ENCODE data around the gene STS. TPM values are rescaled to one million over a fixed set of nuclear protein-coding genes. Genes with fewer than 3 reads are reported as not detected.

Gene STS
- total RNA-seq, 6 donors from 2014 or later: 5.2 to 15.1 (median 9.6) TPM

GRCh38 chrX:7112071-7112470 lies 35.4 kb upstream of the STS start:
- DNase-seq (no peak), ATAC-seq (ENCODE audit: low FRiP score in 2 of 2) (no peak)
- H3K9me3 ChIP-seq: no peaks in the 10 kb centered on the region
- H3K4me1 ChIP-seq: peaks cover 0 to 29% (median 18%) of the 10 kb centered on the region in 4 donors
- no peaks in the 10 kb centered on the region for H3K27me3 ChIP-seq
- H3K4me3 ChIP-seq: no peak overlapping the region
- no peaks in the 10 kb centered on the region for H3K36me3 ChIP-seq
- H3K27ac ChIP-seq: no peak overlapping the region
- no peak for TF ChIP-seq EP300 (IDR thresholded peaks at IDR 0.05)
- TF ChIP-seq POLR2AphosphoS5 (IDR thresholded peaks at IDR 0.05): no peak
- no peak for TF ChIP-seq POLR2A (IDR thresholded peaks at IDR 0.05)
- no peak for TF ChIP-seq CTCF (IDR thresholded peaks at IDR 0.05)
- WGBS, 2 donors: 97 to 98% methylated on average over 7 of the region's 7 CpGs

GRCh38 chrX:7115557-7115956 lies 32.0 kb upstream of the STS start:
- DNase-seq (no peak), ATAC-seq (ENCODE audit: low FRiP score in 2 of 2) (no peak)
- no peak overlapping the region for H3K27ac ChIP-seq
- no peaks in the 10 kb centered on the region for H3K9me3 ChIP-seq
- no peak overlapping the region for H3K4me3 ChIP-seq
- peaks cover 0 to 22% (median 9%) of the 10 kb centered on the region in 4 donors for H3K4me1 ChIP-seq
- no peak for TF ChIP-seq CTCF (IDR thresholded peaks at IDR 0.05)
- TF ChIP-seq POLR2A (IDR thresholded peaks at IDR 0.05): no peak
- TF ChIP-seq POLR2AphosphoS5 (IDR thresholded peaks at IDR 0.05): no peak
- no peak for TF ChIP-seq EP300 (IDR thresholded peaks at IDR 0.05)
- WGBS, 2 donors: 82 to 92% methylated on average over 6 of the region's 6 CpGs
- H3K36me3 ChIP-seq: no peaks in the 10 kb centered on the region
- H3K27me3 ChIP-seq: no peaks in the 10 kb centered on the region

GRCh38 chrX:7116081-7116480 lies 31.4 kb upstream of the STS start:
- Histone ChIP-seq H3K9me3 (no peaks in the 10 kb centered on the region), H3K4me3 (no peak overlapping the region), H3K27me3 (no peaks in the 10 kb centered on the region), H3K27ac (no peak overlapping the region), H3K36me3 (no peaks in the 10 kb centered on the region), H3K4me1 (peaks cover 0 to 22% (median 12%) of the 10 kb centered on the region in 4 donors)
- ATAC-seq (ENCODE audit: low FRiP score in 2 of 2) (no peak), DNase-seq (no peak)
- WGBS, 2 donors: 92% methylated on average over 3 of the region's 3 CpGs; no CpG with 5 or more reads in 1 of the 2 donors
- TF ChIP-seq CTCF (IDR thresholded peaks at IDR 0.05): no peak
- no peak for TF ChIP-seq POLR2AphosphoS5 (IDR thresholded peaks at IDR 0.05)
- TF ChIP-seq POLR2A (IDR thresholded peaks at IDR 0.05): no peak
- no peak for TF ChIP-seq EP300 (IDR thresholded peaks at IDR 0.05)

GRCh38 chrX:7117587-7117986 lies 29.9 kb upstream of the STS start:
- no peak for ATAC-seq (ENCODE audit: low FRiP score in 2 of 2)
- peaks cover 0 to 23% (median 14%) of the 10 kb centered on the region in 4 donors for H3K4me1 ChIP-seq
- TF ChIP-seq POLR2A (IDR thresholded peaks at IDR 0.05) (no peak), POLR2AphosphoS5 (IDR thresholded peaks at IDR 0.05) (no peak), EP300 (IDR thresholded peaks at IDR 0.05) (no peak), CTCF (IDR thresholded peaks at IDR 0.05) (no peak)

More at GRCh38 chrX:7117587-7117986, 29.9 kb upstream of the STS start:
- WGBS, 2 donors: 87 to 97% methylated on average over 3 of the region's 3 CpGs
- H3K4me3 ChIP-seq: no peak overlapping the region
- no peak for DNase-seq
- no peak overlapping the region for H3K27ac ChIP-seq
- no peaks in the 10 kb centered on the region for H3K36me3 ChIP-seq
- no peaks in the 10 kb centered on the region for H3K9me3 ChIP-seq
- no peaks in the 10 kb centered on the region for H3K27me3 ChIP-seq

All from upper lobe of left lung (tissue), 6 donors.